OCI-LY3 (cell line): Measurements from ENCODE around the gene SLC39A3.

ENCODE experiments used
- H2AFZ ChIP-seq: fragments of 200-600, 300-600 bp; shearing (Covaris generic); 2 replicates; pipeline ENCODE4 v1.6.0; 2014; ENCODE audit warnings: antibody characterized with exemption, low read depth, low read length
- H3K27ac ChIP-seq: fragments of 200-600, 300-600 bp; sonication (generic); 2 replicates; pipeline ENCODE4 v1.5.1; 2014; ENCODE audit warnings: mild to moderate bottlenecking, low read length, moderate library complexity, mixed read lengths
- H3K27me3 ChIP-seq: fragments of 200-600, 300-600 bp; sonication (generic); 2 replicates; pipeline ENCODE4 v1.6.1; 2014; ENCODE audit warnings: low read depth, low read length, mixed read lengths
- H3K36me3 ChIP-seq: fragments of 200-600, 300-600 bp; sonication (generic); replicated peaks from 2 replicates; pipeline ENCODE3; 2014; ENCODE audit warnings: low read depth, low read length, mixed read lengths
- H3K4me1 ChIP-seq: fragments of 300-600, 200-600 bp; sonication (generic); 2 replicates; pipeline ENCODE4 v1.6.1; 2014; ENCODE audit warnings: low read length, mixed read lengths
- H3K4me2 ChIP-seq: fragments of 200-600, 300-600 bp; sonication (generic); 2 replicates; pipeline ENCODE4 v1.6.1; 2014; ENCODE audit warnings: low read length, mixed read lengths
- H3K4me3 ChIP-seq: fragments of 300-600, 200-600 bp; sonication (generic); 2 replicates; pipeline ENCODE4 v1.5.1; 2014; ENCODE audit warnings: antibody characterized with exemption, mild to moderate bottlenecking, low read length, moderate library complexity
- H3K79me2 ChIP-seq: fragments of 300-600, 200-600 bp; shearing (Covaris generic); 2 replicates; pipeline ENCODE4 v1.6.1; 2014; ENCODE audit warnings: mild to moderate bottlenecking, low read length, mixed read lengths
- H3K9ac ChIP-seq: fragments of 300-600, 200-600 bp; shearing (Covaris generic); 2 replicates; pipeline ENCODE4 v1.6.0; 2014; ENCODE audit warnings: mild to moderate bottlenecking, low read length, moderate library complexity
- H3K9me3 ChIP-seq: fragments of 200-600, 300-600 bp; shearing (Covaris generic); 2 replicates; pipeline ENCODE4 v1.6.1; 2014; ENCODE audit warnings: low read length, mixed read lengths; ENCODE audit not compliant: insufficient read depth
- H4K20me1 ChIP-seq: fragments of 200-600, 300-600 bp; sonication (generic); 2 replicates; pipeline ENCODE4 v1.6.1; 2016; ENCODE audit warnings: low read length, mixed read lengths; ENCODE audit not compliant: insufficient read depth
- CTCF ChIP-seq: fragments of 200-600, 300-600 bp; sonication (generic); IDR thresholded peaks from 2 replicates; pipeline ENCODE4 v1.5.1; 2014; ENCODE audit warnings: antibody characterized with exemption, low read length, low read depth
- EZH2phosphoT487 ChIP-seq: fragments of 200-600 bp; shearing (Covaris generic); IDR thresholded peaks from 2 replicates; pipeline ENCODE4 v1.6.1; 2018; ENCODE audit warnings: antibody characterized with exemption, mixed run types, low read depth

Gene SLC39A3

GRCh38 chr19:2761309-2761677 is 21.5 kb upstream of the SLC39A3 start:
- peaks cover 47% of the 10 kb centered on the region for H3K36me3 ChIP-seq
- no peak overlapping the region for H2AFZ ChIP-seq
- no peaks in the 10 kb centered on the region for H3K9me3 ChIP-seq
- H3K4me1 ChIP-seq: no peaks in the 10 kb centered on the region
- H3K79me2 ChIP-seq: no peaks in the 10 kb centered on the region
- no peaks in the 10 kb centered on the region for H3K27me3 ChIP-seq
- H3K27ac ChIP-seq: no peak overlapping the region
- H4K20me1 ChIP-seq: no peaks in the 10 kb centered on the region
- H3K4me3 ChIP-seq: no peak overlapping the region
- no peak for TF ChIP-seq EZH2phosphoT487
- TF ChIP-seq CTCF: no peak
- no peak overlapping the region for H3K4me2 ChIP-seq
- H3K9ac ChIP-seq: no peak overlapping the region

GRCh38 chr19:2759965-2760364 is 20.1 kb upstream of the SLC39A3 start:
- Histone ChIP-seq H3K4me3 (no peak overlapping the region), H3K4me2 (no peak overlapping the region), H3K27ac (no peak overlapping the region), H3K36me3 (peaks cover 49% of the 10 kb centered on the region), H3K9me3 (no peaks in the 10 kb centered on the region), H2AFZ (no peak overlapping the region), H4K20me1 (no peaks in the 10 kb centered on the region), H3K79me2 (no peaks in the 10 kb centered on the region), H3K27me3 (no peaks in the 10 kb centered on the region), H3K4me1 (no peaks in the 10 kb centered on the region), H3K9ac (no peak overlapping the region)
- TF ChIP-seq CTCF (no peak), EZH2phosphoT487 (no peak)

- H3K4me2 ChIP-seq: no peak overlapping the region
These were observed 19.5 kb upstream of the SLC39A3 start for GRCh38 chr19:2759362-2759761.

GRCh38 chr19:2758601-2759313 is 18.9 kb upstream of the SLC39A3 start:
- Histone ChIP-seq H3K4me2 (no peak overlapping the region), H2AFZ (no peak overlapping the region), H3K27me3 (no peaks in the 10 kb centered on the region), H3K27ac (no peak overlapping the region), H3K9me3 (no peaks in the 10 kb centered on the region), H3K4me1 (no peaks in the 10 kb centered on the region), H3K4me3 (no peak overlapping the region), H3K9ac (no peak overlapping the region), H4K20me1 (no peaks in the 10 kb centered on the region), H3K36me3 (peaks cover 48% of the 10 kb centered on the region), H3K79me2 (no peaks in the 10 kb centered on the region)
- no peak for TF ChIP-seq CTCF
- TF ChIP-seq EZH2phosphoT487: no peak

More at GRCh38 chr19:2759362-2759761, 19.5 kb upstream of the SLC39A3 start:
- peaks cover 51% of the 10 kb centered on the region for H3K36me3 ChIP-seq
- H3K79me2 ChIP-seq: no peaks in the 10 kb centered on the region
- no peak overlapping the region for H3K4me3 ChIP-seq
- H3K27me3 ChIP-seq: no peaks in the 10 kb centered on the region
- no peaks in the 10 kb centered on the region for H3K4me1 ChIP-seq
- TF ChIP-seq EZH2phosphoT487 (no peak), CTCF (no peak)
- H2AFZ ChIP-seq: no peak overlapping the region
- H4K20me1 ChIP-seq: no peaks in the 10 kb centered on the region
- H3K9ac ChIP-seq: no peak overlapping the region
- no peak overlapping the region for H3K27ac ChIP-seq
- H3K9me3 ChIP-seq: no peaks in the 10 kb centered on the region
